OCI-LY1 (cell line): ENCODE data around the gene RNF212.

Experiments
- H2AFZ ChIP-seq: fragments of 200-600 bp; sonication (generic), shearing (Covaris generic); 2 replicates; pipeline ENCODE4 v1.6.0; 2014; ENCODE audit warnings: antibody characterized with exemption, mild to moderate bottlenecking, low read length
- H3F3A ChIP-seq: fragments of 200-600 bp; sonication (generic), shearing (Covaris generic); 2 replicates; pipeline ENCODE4 v1.6.0; 2014; ENCODE audit warnings: mild to moderate bottlenecking, antibody characterized with exemption, low read length, moderate library complexity; ENCODE audit not compliant: insufficient read depth
- H3K27ac ChIP-seq: fragments of 200-600 bp; sonication (generic); 2 replicates; pipeline ENCODE4 v1.5.1; 2014; ENCODE audit warnings: low read length, mixed run types, mild to moderate bottlenecking, low read depth; ENCODE audit not compliant: poor library complexity, severe bottlenecking
- H3K27me3 ChIP-seq: fragments of 200-600 bp; sonication (generic); 2 replicates; pipeline ENCODE4 v1.6.0; 2014; ENCODE audit warnings: antibody characterized with exemption, mild to moderate bottlenecking, low read length, moderate library complexity; ENCODE audit not compliant: insufficient read depth
- H3K36me3 ChIP-seq: fragments of 200-600 bp; sonication (generic); 2 replicates; pipeline ENCODE4 v1.6.1; 2014; ENCODE audit warnings: mild to moderate bottlenecking, antibody characterized with exemption, low read length, moderate library complexity, mixed read lengths; ENCODE audit not compliant: insufficient read depth
- H3K4me1 ChIP-seq: fragments of 200-600 bp; sonication (generic); 2 replicates; pipeline ENCODE4 v1.5.1; 2014; ENCODE audit warnings: mild to moderate bottlenecking, low read length, moderate library complexity; ENCODE audit not compliant: insufficient read depth, severe bottlenecking
- H3K4me2 ChIP-seq: fragments of 200-600 bp; sonication (generic), shearing (Covaris generic); 2 replicates; pipeline ENCODE4 v1.6.1; 2014; ENCODE audit warnings: low read length
- H3K4me3 ChIP-seq: fragments of 200-600 bp; sonication (generic); 2 replicates; pipeline ENCODE4 v1.5.1; 2014; ENCODE audit warnings: low read length, low read depth, mild to moderate bottlenecking, mixed read lengths; ENCODE audit not compliant: poor library complexity, severe bottlenecking
- H3K79me2 ChIP-seq: fragments of 200-600 bp; shearing (Covaris generic); 2 replicates; pipeline ENCODE4 v1.6.1; 2016; ENCODE audit warnings: mixed run types, low read length, mixed read lengths; ENCODE audit not compliant: insufficient read depth
- H3K9ac ChIP-seq: fragments of 200-600 bp; sonication (generic), shearing (Covaris generic); 2 replicates; pipeline ENCODE4 v1.6.1; 2014; ENCODE audit warnings: mild to moderate bottlenecking, low read length, mixed read lengths
- H3K9me2 ChIP-seq: fragments of 200-600 bp; sonication (generic), shearing (Covaris generic); 2 replicates; pipeline ENCODE4 v1.6.1; 2014; ENCODE audit warnings: low read depth, mild to moderate bottlenecking, low read length, mixed read lengths
- H3K9me3 ChIP-seq: fragments of 200-600 bp; shearing (Covaris generic); 2 replicates; pipeline ENCODE4 v1.6.1; 2014; ENCODE audit warnings: low read length, mixed read lengths
- H4K20me1 ChIP-seq: fragments of 200-600 bp; sonication (generic), shearing (Covaris generic); 2 replicates; pipeline ENCODE4 v1.6.0; 2016; ENCODE audit warnings: mild to moderate bottlenecking, low read length; ENCODE audit not compliant: insufficient read depth
- EZH2 ChIP-seq: fragments of 200-600 bp; sonication (generic), shearing (Covaris generic); IDR thresholded peaks from 2 replicates; pipeline ENCODE4 v1.8.0; 2017; ENCODE audit warnings: borderline replicate concordance, mixed run types, mild to moderate bottlenecking, antibody characterized with exemption, low read length, moderate library complexity, mixed read lengths
- TF ChIP-seq, protein P1 (sequence below): fragments of 200-600 bp; sonication (generic), shearing (Covaris generic); IDR thresholded peaks from 2 replicates; pipeline ENCODE4 v1.5.1; 2017; ENCODE audit warnings: mild to moderate bottlenecking, antibody characterized with exemption, low read length, moderate library complexity, mixed read lengths

RNF212 gene

DNA sequence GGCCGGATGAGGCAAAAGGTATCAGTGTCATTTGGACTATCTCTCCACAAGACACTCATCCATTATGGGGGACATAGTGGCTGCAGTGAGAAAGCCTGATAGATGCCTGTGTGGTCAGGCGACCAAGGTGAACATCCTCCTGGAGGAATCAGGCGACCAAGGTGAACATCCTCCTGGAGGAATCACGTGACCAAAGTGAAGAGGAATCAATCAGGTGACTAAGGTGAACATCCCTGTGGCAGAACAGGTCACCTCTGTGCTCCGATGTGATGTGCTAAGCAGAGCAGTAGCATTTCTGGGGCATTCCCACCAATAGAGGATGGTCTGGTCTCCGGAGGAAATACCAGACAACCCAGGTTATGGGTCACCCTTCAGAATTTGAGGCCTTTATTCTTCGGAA lies 44.0 kb downstream of the RNF212 start:
- Histone ChIP-seq H2AFZ (no peak overlapping the region), H3F3A (no peaks in the 10 kb centered on the region), H3K9me2 (no peaks in the 10 kb centered on the region), H4K20me1 (no peaks in the 10 kb centered on the region), H3K36me3 (no peaks in the 10 kb centered on the region), H3K4me2 (no peak overlapping the region), H3K27ac (no peak overlapping the region), H3K79me2 (no peaks in the 10 kb centered on the region), H3K9me3 (no peaks in the 10 kb centered on the region), H3K9ac (no peak overlapping the region), H3K4me3 (no peak overlapping the region), H3K4me1 (no peaks in the 10 kb centered on the region), H3K27me3 (no peaks in the 10 kb centered on the region)
- TF ChIP-seq EZH2: no peak
- TF ChIP-seq, protein P1, sequence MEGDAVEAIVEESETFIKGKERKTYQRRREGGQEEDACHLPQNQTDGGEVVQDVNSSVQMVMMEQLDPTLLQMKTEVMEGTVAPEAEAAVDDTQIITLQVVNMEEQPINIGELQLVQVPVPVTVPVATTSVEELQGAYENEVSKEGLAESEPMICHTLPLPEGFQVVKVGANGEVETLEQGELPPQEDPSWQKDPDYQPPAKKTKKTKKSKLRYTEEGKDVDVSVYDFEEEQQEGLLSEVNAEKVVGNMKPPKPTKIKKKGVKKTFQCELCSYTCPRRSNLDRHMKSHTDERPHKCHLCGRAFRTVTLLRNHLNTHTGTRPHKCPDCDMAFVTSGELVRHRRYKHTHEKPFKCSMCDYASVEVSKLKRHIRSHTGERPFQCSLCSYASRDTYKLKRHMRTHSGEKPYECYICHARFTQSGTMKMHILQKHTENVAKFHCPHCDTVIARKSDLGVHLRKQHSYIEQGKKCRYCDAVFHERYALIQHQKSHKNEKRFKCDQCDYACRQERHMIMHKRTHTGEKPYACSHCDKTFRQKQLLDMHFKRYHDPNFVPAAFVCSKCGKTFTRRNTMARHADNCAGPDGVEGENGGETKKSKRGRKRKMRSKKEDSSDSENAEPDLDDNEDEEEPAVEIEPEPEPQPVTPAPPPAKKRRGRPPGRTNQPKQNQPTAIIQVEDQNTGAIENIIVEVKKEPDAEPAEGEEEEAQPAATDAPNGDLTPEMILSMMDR: no peak

DNA sequence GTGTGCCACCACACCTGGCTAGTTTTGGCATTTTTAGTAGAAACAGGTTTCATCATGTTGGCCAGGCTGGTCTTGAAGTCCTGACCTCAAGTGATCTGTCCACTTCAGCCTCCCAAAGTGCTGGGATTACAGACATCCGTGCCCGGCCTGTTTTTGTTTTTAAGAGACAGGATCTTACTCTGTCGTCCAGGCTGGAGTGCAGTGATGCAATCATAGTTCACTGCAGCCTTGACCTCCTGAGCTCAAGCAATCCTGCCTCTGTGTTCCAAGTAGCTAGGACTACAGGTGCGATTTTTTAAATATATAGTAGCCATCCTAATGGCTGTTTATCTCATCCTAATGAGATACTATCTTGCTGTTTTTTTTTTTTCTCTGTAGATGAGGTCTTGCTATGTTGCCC lies 47.6 kb downstream of the RNF212 start:
- H3K9me3 ChIP-seq: no peaks in the 10 kb centered on the region
- H2AFZ ChIP-seq: no peak overlapping the region
- no peaks in the 10 kb centered on the region for H3F3A ChIP-seq
- TF ChIP-seq, protein P1: no peak
- no peak for TF ChIP-seq EZH2
- H3K79me2 ChIP-seq: no peaks in the 10 kb centered on the region
- no peaks in the 10 kb centered on the region for H3K36me3 ChIP-seq
- no peaks in the 10 kb centered on the region for H3K9me2 ChIP-seq
- H4K20me1 ChIP-seq: no peaks in the 10 kb centered on the region
- H3K4me2 ChIP-seq: no peak overlapping the region
- no peak overlapping the region for H3K27ac ChIP-seq
- no peaks in the 10 kb centered on the region for H3K4me1 ChIP-seq
- no peaks in the 10 kb centered on the region for H3K27me3 ChIP-seq
- H3K4me3 ChIP-seq: no peak overlapping the region
- no peak overlapping the region for H3K9ac ChIP-seq

DNA sequence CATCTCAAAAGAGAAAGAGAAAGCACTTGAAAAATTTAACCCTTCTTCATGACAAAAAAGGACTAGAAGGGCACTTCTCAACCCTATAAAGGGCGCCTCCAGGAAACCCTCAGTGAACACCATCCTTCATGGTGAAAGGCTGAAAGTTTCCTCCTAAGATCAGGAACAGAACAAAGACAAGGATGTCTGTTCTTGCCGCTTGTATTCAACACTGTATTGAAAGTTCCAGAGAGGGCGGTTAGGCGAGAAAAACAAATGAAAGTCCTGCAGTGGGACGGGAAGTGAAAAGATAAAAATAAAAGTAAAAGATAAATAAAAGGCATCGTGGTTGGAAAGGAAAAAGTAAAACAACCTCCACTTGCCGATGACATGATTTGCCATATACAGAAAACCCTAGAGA lies 50.9 kb downstream of the RNF212 start:
- no peak overlapping the region for H2AFZ ChIP-seq
- no peak overlapping the region for H3K9ac ChIP-seq
- no peaks in the 10 kb centered on the region for H3F3A ChIP-seq
- TF ChIP-seq, protein P1: no peak
- no peak for TF ChIP-seq EZH2
- no peak overlapping the region for H3K4me2 ChIP-seq
- H3K4me1 ChIP-seq: no peaks in the 10 kb centered on the region
- H4K20me1 ChIP-seq: no peaks in the 10 kb centered on the region
- H3K9me2 ChIP-seq: no peaks in the 10 kb centered on the region
- no peaks in the 10 kb centered on the region for H3K27me3 ChIP-seq
- no peak overlapping the region for H3K27ac ChIP-seq
- H3K4me3 ChIP-seq: no peak overlapping the region
- H3K9me3 ChIP-seq: no peaks in the 10 kb centered on the region
- H3K79me2 ChIP-seq: no peaks in the 10 kb centered on the region
- no peaks in the 10 kb centered on the region for H3K36me3 ChIP-seq
